HG02588 (cell line): Measurements from ENCODE around the gene PTPN23.
"Not testable (repeated sequence)": the region's sequence is repeated elsewhere in the genome, so short reads cannot be mapped to it uniquely, and the experiment has no call there.

Experiments used
- ATAC-seq: cut with Tn5 transposase; IDR thresholded peaks from one replicate; pipeline ENCODE4 v1.9.1; 2021; ENCODE audit warnings: mild to moderate bottlenecking, moderate library complexity; ENCODE audit not compliant: unreplicated experiment

PTPN23 gene

DNA sequence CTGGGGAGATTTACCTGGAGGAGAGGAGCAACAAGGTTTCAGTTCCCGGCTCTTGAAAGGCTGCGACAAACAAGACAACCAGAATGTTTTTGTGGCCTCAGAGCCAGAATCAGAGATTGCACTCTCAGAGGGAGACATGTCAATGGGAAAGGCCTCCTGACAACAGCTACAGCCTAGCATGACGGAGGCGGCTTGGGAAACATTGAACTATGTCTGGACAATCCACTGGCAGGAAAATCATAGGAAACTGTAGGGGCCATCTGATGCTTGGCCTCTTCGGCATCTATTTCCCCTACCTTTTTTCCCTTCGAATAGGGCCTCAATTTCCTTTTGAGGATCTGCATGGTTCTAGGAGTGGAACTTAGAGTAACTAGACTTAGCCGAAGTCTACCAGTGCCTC lies 13.2 kb upstream of the PTPN23 start:
- no peak for ATAC-seq

DNA sequence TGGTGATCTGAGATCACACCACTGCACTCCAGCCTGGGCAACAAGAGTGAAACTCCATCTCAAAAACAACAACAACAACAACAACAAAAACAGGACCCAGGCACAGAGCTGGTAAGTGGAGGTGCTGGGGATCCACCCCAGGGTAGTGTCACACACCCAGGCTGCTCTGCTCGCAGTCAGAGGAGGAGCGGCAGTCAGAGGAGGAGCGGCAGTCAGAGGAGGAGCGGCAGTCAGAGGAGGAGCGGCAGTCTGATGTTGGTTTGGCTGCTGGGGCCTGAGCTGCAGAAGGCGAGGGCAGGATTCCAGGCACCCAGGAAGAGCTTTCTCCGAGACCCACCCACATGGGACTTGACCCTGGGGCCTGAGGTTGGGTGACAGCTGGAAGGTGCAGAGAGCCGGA lies 10.8 kb upstream of the PTPN23 start:
- not testable (repeated sequence) for ATAC-seq

DNA sequence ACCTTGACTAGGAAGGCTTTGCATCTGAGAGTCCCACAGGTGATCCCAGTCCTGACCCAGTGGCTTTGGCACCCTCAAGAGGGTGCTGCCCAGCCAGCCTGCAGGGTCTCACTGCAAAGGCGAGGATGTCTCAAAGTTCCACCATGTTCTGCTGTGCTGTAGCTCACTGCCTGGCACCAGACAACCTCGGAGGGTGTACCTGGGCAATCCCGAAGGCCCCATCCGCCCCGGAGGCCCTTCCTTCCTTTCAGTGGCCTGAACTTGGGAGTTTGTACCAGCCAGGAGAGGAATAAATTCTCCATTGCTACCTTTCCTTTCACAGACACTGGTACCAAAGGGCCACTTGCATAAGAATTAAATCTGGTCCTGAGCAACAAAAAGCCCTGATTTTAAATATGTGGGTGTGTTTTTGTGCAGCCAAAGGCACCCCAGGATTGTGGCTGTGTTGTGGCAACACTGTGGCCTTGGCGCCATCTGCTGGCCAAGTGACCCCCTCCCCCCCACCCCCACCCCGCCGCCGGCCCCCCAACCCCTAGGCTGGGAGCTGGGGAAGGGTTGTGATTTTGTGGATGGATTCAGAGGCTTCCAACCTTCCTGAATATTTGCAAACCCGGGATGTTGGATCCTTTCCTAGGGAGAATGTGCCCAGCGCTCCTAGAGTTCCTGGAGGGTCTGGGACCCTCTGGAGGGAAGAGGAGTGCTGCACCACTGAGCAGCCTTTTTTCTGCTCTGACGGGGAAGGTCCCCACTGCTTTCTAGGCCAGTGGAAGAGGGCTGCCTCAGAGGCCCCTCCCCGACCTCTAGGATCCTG lies 9.7 kb upstream of the PTPN23 start:
- ATAC-seq = no peak

DNA sequence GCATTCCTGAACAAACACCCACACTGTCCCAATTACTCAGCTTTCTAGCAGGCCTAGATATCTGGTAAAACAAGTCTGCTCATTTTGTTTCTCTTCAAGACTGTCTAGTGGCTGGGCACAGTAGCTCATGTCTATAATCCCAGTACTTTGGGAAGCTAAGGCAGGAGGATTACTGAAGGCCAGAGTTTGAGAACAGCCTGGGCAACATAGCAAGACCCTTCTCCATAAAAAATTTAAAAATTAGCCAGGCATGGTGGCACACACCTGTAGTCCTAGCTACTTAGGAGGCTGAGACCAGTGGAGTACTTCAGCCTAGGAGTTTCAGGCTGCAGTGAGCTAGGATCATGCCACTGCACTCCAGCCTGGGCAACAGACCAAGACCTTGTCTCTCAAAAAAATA lies 6.2 kb upstream of the PTPN23 start:
- no peak for ATAC-seq

DNA sequence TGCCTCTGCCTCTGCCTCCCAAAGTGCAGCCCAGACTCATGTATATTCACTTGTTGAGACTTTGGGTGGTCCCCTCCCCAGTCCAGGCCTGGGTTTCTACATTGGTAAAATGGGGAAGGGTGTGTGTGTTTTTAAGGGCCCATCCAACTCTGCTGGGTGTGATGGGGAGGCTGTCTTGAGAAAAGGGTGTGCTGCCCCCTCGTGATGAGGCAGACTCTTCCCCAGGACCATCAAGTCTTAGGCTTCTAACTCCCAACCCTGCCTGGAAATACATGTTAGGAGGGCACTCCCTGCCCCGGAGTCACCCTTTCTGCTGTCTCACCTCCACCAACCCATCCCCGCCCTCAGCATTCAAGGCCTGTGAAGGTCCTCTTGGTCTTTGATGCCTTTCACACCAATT lies 4.4 kb upstream of the PTPN23 start:
- no peak for ATAC-seq

DNA sequence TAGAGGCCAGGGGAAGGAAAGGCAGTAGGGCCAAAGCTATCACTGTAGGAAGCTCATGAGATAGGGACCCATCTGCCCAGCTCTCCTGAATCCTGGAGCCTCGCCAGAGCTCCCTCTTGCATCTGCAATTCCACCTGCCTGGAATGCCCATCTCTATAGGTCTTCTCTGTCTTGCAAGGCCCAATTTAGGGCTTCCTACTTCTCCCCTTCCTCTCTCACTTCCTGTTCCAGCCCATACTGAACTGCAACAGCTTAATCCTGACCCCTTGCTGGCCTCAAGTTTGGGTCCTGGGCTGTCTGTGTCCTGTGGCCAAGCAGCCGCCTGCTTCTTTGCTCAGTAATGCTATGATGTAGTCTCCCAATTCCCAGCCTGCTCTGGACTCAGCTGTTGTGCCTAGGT lies 3.6 kb upstream of the PTPN23 start:
- ATAC-seq = no peak

DNA sequence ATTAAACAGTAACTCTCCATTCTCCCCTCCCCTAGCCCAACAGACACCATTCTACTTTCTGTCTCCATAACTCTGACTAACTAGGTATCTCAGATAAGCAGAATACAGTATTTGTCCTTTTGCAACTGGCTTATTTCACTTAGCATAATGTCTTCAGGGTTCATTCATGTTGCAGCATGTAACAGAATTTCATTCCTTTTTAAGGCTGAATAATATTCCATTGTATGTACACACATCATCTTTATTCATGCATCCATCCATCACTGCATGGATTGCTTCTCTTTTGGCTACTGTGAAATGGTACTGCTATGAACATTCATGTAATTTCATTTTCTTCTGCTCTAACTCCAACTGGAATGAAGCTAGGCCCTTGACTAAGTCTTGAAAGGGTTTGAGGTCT lies 2.0 kb upstream of the PTPN23 start:
- ATAC-seq = no peak

DNA sequence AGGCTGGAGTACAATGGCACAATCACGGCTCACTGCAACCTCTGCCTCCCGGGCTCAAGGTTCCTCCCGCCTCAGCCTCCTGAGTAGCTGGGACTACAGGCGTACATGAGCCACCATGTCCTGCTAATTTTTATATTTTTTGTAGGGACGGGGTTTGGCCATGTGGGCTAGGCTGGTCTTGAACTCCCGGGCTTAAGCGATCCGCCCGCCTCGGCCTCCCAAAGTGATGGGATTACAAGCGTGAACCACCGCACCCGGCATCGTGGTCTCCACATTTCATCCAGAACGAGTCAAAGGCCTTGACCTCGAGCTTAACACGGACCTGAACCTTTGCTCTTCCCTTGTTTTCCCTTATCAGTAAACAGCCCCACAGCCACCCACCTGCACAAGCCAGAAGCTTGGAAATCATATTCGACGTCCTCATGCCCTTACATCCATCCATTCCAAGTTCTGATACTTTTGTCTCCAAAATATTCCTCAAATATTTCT lies 1.4 kb upstream of the PTPN23 start:
- ATAC-seq = no peak

DNA sequence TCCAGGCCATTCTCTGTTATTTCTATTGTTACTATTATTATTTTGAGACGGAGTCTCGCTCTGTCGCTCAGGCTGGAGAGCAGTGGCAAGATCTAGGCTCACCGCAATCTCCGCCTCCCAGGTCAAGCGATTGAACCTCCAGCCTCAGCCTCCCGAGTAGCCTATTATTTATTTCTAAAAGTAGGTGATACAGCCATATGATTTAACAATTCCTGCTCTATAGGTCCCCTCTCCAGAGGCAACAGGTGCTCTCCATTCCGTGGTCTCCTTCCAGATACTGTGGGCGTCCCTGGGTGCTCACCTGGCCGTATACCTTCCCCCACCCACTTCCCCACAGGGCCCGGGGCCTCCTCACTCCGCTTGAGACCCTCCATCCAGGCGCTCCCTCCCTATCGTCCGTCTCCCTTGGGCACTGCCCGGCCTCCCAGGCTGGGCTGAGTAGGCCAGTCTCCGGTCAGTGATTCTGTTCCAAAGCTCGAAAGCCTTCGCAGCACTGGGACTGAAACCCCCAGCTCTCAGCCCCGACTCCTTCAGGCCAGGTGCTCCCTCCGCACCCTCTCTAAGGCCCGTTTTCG lies 708 bp upstream of the PTPN23 start:
- ATAC-seq = no peak

DNA sequence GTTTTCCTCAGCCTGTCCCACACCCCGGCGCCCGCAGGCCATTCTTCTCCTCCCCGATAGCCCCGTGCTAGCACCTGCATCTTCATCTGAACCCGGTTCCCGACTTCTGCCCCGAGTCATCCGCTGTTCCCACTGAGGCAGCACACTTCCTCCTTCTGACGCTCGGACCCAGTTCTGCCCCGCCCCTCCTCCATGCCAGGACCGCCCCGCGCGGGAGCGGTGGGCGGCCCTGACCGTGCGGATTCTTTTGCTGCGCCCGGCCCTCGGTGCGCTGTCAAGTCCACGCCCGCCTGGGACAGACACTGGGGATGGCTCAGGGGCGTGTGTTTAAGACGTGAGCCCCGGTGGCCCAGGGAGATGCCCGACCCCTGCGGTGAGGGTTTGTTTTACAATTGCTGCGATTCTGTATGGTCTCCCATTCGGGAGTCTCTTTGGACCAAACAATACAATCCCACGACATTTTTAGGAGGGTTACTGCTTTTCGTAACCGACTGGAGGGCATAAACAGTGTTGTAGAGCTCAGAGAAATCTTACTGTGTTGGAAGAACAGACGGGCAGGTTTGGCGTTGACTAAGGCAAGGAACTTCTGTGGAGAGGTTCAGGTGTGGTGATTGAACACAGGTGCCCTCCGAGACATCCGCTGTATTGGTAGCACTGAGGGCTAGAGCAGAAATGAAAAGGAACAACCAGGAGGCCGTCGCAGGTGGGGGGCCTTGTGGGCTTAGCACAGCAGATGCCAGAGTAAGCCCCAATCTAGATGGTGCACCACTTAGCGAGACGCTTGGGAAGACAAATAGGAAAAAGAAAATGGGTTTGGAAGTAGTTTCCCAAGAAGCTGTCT lies 716 bp downstream of the PTPN23 start:
- peak; percentile 63 for ATAC-seq

DNA sequence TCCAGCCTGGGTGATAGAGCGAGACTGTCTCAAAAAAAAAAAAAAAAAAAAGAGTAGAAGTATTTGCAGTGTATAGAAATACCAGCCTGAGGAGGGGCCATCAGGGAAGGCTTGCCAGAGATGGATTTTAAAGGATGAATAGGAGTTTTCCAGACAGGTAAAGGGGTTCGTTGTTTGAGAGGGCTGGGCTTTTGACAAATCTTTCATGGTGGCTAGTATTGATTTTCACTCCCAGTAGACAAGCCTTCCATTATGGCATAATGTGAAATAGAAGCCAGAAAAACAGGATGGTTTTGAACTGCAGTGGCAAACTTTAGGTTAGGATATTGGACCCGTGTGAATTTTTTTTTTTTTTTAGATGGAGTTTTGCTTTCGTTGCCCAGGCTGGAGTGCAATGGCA lies 3.6 kb downstream of the PTPN23 start:
- no peak for ATAC-seq

DNA sequence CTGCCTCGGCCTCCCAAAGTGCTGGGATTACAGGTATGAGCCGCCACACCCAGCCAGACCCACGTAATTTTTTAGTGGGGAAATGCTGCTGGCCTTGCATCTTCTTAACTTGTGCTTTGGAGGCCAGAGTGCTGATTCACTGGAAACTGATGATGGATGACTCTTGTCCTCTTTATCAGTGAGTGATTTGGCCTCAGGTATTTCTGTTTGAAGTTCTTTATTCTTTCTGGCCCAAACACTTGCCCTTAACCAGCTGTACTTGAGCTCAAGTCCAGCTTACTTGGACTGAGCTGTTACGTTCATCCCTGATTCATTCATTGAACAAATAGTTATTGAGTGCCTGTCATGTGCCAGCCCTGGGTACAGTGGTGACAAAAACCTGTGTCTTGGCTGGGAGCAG lies 4.2 kb downstream of the PTPN23 start:
- no peak for ATAC-seq

DNA sequence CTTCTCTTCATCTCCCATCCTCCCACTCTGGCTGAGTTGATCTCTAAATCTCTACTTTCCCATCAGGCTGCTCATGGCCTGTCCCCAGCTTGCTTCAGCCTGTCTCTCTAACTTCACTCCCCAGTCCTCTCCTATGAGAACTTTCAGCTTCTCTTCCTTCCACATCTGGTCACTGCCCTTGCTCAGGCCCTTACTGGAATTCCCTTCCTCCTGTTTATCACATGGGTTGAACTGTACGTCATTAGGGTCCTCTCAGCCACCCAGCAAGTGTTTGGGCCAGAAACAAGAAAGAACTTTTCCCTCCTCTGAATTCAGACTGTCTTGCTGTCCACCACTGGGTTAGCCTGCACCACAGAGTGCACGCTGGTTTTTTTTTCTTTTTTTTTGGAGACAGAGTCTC lies 5.0 kb downstream of the PTPN23 start:
- no peak for ATAC-seq

DNA sequence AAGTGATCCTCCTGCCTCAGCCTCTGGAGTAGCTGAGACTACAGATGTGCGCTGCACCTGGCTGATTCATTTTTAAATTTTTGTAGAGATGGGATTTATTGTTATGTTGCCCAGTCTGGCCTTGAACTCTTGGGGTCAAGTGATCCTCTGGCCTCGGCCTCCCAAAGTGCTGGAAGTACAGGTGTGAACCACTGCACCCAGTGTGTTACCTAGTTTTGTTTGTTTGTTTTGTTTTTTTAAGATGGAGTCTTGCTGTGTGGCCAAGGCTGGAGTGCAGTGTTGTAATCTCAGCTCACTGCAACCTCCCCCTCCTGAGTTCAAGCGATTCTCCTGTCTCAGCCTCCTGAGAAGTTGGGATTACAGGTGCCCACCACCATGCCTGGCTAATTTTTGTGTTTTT lies 12.1 kb downstream of the PTPN23 start:
- no peak for ATAC-seq

DNA sequence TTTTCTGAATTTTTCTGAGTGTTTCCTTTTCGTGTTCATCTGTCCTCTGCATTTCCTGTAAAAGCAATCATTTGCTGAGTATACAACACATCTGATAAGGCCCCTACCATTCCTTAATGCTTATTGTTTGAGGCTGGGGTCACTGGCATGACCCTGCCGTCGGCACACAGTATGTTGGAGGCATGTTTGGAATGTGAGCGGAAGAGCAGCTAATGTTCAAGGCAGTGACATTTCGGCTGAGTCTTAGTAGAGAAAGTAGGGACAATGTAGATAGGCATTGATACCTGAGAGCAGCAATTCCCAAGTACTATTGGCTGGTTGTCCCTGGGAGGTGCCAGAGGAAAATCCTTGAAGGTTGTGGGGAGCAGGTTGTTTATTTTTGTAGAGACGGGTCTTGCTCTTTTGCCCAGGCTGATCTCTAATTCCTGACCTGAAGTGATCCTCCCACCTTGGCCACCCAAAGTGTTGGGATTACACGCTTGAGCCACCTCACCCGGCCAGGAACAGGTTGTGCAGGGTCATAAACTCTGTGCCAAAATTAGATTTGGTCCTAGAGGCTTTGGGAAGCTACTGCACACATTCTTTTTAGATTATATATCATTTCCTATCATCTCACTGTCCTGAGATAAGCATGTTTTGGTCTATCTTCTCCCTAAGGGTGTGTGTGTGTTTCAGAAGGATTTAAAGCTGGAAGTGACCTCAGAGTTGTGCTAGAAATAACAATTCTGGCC lies 13.5 kb downstream of the PTPN23 start:
- no peak for ATAC-seq

DNA sequence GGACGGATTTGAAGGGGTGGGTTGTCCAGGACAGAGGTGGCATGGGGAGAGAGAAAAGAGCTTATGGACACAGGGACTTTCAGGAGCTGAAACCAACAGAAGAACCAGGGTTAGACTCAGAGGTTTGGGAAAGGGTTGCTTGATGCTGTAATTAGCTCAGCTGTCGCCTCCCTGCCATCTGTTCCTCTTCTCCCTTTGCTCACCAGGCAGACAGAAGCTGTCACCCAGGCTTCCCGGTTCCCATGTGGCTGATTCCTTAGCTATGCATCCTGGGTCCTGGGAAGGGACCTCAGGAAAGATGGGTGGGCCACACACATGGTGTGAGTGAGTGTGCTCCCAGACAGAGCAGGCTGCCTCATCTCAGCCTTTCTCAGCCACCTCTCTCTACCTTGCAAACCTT lies 14.1 kb downstream of the PTPN23 start:
- no peak for ATAC-seq

DNA sequence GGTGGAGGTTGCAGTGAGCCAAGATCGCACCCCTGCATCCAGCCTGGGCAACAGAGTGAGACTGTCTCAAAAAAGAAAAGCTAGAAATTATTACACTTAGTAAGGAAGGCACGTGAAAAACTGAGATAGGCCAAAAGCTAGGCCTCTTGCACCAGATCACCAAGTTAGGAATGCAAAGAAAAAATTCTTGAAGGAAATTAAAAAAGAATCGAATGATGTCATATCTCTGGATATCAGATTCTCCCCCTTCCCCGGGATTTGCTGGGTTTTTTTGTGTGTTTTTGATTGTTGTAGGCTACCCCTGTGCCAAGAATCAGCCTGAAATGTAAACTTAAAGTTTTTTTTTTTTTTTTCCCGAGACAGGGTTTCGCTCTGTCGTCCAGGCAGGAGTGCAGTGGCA lies 17.4 kb downstream of the PTPN23 start:
- no peak for ATAC-seq

DNA sequence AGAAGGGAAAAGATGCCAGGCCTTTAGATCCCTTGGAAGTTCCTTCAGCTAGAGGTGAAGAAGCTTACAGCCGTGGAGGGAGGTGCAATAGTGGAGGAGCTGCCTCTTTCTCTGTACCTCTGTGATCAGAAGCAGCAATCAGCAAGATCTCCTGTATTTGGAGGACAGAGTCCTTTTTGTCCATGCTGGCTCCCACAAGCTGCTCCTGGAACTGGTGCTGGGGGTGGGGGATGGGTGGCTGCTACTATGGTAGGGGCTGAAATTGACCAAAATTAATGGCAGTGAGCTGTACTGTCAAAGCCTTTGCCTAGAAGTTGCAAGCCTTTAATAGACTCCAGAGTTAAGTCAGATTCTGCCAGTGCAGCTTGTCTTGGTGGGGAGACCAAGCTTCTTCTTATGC lies 18.2 kb downstream of the PTPN23 start:
- ATAC-seq = no peak

DNA sequence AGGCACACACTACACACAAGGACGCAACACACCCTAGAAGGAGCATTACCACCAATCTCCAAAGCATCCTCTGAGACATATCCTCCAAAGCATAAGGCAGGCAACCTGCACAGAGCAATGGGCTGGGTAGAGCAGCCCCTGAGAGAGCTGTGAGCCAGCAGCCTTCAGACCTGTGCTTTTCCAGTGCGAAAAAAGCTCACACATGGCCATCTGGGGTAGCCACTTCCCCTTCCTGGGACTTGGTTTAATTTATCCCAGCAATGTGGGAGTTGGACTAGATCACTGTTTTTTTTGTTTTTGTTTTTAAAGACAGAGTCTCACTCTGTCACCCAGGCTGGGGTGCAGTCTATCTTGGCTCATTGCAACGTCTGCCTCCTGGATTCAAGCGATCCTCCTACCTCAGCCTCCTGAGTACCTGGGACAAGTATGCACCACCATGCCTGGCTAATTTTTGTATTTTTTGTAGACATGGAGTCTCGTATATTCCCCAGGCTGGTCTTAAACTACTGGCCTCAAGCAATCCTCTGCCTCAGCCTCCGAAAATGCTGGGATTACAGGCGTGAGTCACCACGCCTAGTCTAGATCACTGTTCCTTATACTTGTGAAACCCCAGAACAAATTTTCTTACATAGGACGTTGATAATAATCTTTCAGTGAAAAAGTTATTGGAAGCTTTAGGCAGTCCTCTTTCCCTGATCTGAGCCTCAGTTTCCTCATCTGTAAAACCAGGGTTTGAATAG lies 18.9 kb downstream of the PTPN23 start:
- no peak for ATAC-seq

DNA sequence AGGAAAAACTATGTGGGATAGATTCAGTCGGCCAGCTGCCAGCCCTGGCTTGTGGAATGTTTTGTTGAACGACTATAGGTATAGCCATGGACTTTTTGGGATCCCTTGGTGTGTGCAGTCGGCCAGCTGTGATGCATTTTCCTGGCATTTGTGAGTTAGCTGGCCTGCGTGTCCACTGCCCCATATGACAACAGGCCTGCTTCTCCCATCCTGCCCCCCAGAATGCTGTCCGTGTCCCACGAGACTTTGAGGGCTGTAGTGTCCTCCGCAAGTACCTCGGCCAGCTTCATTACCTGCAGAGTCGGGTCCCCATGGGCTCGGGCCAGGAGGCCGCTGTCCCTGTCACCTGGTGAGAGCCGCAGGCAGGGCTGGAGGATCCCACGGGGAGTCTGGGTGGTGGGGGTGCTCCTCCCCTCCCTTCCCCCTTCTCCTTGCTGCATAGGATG lies 23.6 kb downstream of the PTPN23 start:
- ATAC-seq = no peak
